Motor neuron (in vitro differentiated cells): ENCODE results near the gene PCID2. TPM values are rescaled to one million over a fixed set of nuclear protein-coding genes. Genes with fewer than 3 reads are reported as not detected.

Experiments used
- ATAC-seq, 8 experiments: fragments of 200-7000 bp; cut with Tn5 transposase; replicated peaks in 6 of 8; 2 replicates each; pipeline ENCODE4 v1.8.0; 2021; ENCODE audit warnings: mild to moderate bottlenecking in 8 of 8, moderate library complexity in 8 of 8
- H3K27ac ChIP-seq, 2 donors: fragments of 250-450 bp; sonication (Bioruptor Pico); 2 replicates each; pipeline ENCODE4 v1.9.0; 2021; ENCODE audit warnings: antibody characterized with exemption in 2 of 2, mild to moderate bottlenecking in 2 of 2, moderate library complexity in 1 of 2
- H3K4me1 ChIP-seq, 2 donors: fragments of 250-450 bp; sonication (Bioruptor Pico); replicated peaks in 1 of 2; 2 replicates each; pipeline ENCODE4 v1.6.1; 2021; ENCODE audit warnings: antibody characterized with exemption in 2 of 2, mild to moderate bottlenecking in 2 of 2, moderate library complexity in 1 of 2
- H3K4me3 ChIP-seq, 5 donors: fragments of 250-450 bp; sonication (Bioruptor Pico); 2 replicates each; pipeline ENCODE4 v1.9.0; 2021; ENCODE audit warnings: antibody characterized with exemption in 5 of 5, mild to moderate bottlenecking in 5 of 5, moderate library complexity in 4 of 5
- WGBS, 10 experiments: fragments of 450-650 bp; shearing (Covaris generic); methylation state at CpG; one replicate each; pipeline ENCODE4 v1.0.0; 2022; 5-methylcytosine and 5-hydroxymethylcytosine counted together
- in situ Hi-C, 9 experiments: fragments of 400-800 bp; cut with MboI; loops; one replicate each; pipeline ENCODE4 v1.15.0; 2021; ENCODE audit warnings: low sequenced_read_pairs in 9 of 9, low pct_unique_long_range_greater_than_20kb in 2 of 9; ENCODE audit not compliant: unreplicated experiment in 9 of 9
- total RNA-seq, 8 experiments: library from RNA; unstranded; fragments of 300-600 nt; gene quantifications; 2 replicates each; pipeline versions ENCODE4 v1.2.3 to v1.2.4, GENCODE V29; 2022

The PCID2 gene
- total RNA-seq, 8 experiments from 2014 or later, result 24.8 to 89.9 (median 36.3) TPM

DNA sequence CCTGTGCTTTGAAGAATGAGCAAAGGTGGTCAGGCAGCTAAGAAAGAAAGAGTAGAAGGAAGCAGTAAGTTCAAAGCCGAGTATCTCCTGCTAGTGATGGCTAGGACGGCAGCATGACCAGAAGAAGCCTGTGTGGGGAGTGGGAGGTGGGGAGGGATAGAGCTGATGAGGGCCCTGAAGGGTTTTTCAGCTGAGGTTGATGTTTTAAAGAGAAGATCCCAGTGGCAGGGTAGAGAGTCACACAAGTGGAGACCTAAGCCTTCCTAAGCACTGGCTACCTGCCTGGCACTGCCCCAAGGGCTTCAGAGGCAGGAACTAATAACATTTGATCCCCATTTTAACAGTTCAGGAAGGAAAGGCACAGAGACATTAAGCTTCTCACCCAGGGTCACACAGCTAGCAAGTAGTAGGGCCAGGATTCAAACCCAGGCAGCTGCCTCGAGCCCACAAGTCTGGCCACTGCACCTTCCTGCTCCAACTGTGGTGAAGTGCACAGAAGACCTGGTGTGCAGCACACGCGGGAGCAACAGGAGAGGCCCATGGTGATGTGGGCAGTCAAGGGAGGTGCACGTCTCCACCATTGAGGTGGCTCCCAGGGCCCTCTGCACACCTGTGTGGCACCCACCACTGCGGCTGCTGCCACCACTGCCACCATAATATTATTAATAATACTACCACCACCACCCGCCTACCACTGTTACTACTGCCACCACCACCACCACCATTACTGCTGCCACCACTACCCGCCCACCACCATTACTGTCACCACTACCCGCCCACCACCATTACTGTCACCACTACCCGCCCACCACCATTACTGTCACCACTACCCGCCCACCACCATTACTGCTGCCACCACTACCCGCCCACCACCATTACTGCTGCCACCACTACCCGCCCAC is 23.1 kb upstream of the PCID2 start:
- 57 to 100% (median 70%) methylated on average over 1 to 7 of the region's 14 CpGs; no CpG with 5 or more reads in 5 of the 10 experiments for WGBS, 10 experiments
- Histone ChIP-seq H3K4me1 (no peaks in the 10 kb centered on the region), H3K27ac (no peak overlapping the region), H3K4me3 (no peak overlapping the region)
- peak in 2 of 8 experiments; percentile 9 to 16 for ATAC-seq
- in situ Hi-C loops, result no loop called here

DNA sequence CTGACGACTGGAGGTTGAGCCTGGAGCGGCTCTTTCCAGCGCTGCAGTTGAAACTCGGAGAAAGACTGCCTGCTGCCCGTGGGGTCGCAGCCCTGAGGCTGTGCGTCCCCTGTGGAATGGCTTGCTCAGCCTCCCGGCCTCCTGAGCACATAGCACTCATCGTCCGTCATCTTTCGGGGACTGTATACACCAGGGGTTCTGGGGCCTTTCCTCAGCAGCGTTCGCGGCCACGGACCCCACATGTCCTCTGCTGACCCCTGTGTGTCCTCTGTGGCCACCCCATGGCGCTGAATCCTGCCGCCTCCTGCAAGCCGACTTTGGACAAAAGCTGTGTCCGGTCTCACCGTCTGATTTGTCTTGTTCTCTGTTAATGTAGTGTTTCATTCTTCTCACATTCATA is 21.3 kb upstream of the PCID2 start:
- in situ Hi-C loops, result no loop called here

DNA sequence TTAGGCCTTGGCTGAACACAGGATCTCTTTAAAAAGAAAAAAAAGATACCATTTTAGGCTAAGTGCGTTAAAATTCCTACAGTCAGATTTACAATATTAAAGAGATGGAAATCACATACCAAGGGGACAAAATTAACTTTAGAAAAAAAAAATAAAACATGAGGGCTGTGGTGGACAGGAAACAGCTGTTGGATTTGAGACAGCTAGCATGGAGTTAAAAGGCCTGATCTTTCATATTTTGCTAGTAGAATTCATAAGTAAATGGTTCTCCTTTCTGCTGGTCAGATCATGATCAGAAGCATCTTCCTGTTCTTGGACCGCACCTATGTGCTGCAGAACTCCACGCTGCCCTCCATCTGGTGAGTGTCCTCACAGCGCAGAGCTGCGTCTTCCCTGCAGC is 20.7 kb upstream of the PCID2 start:
- Histone ChIP-seq H3K4me1 (no peaks in the 10 kb centered on the region), H3K4me3 (no peak overlapping the region), H3K27ac (no peak overlapping the region)
- ATAC-seq, result no peak
- 61 to 100% (median 93%) methylated on average over 1 to 5 of the region's 5 CpGs for WGBS, 10 experiments
- in situ Hi-C loops, result no loop called here

More for the DNA sequence above, 21.3 kb upstream of the PCID2 start:
- no peak for ATAC-seq
- Histone ChIP-seq H3K27ac (no peak overlapping the region), H3K4me3 (no peak overlapping the region), H3K4me1 (no peaks in the 10 kb centered on the region)
- 80 to 100% (median 90%) methylated on average over 1 to 14 of the region's 20 CpGs; no CpG with 5 or more reads in 3 of the 10 experiments for WGBS, 10 experiments

DNA sequence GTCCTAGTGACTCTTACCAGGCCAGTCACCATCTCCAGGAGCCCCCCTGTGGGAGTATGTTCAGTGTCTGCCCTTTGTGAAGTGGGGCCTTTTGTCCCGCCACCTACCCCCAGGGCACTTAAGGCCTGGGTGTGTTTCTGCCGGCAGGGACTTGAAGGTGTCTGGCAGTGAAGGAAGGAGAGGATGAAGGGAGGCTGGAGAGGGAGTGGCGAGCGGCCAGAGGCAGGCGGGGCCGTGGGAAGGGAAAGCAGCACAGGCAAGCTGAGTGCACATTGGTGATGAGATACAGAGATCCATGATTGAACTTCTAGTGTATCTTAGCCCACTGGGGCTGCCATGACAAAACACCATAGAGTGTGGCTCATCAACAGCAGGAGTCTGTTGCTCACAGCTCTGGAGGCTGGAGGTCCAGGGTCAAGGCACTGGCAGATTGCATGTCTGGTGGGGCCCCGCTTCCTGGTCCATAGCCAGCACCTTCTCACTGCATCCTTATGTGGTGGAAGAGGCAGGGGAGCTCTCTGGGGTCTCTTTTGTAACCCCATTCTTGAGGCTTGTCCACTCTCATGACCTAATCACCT is 18.5 kb upstream of the PCID2 start:
- in situ Hi-C loops, result no loop called here
- 40 to 100% (median 85%) methylated on average over 1 to 5 of the region's 7 CpGs; no CpG with 5 or more reads in 4 of the 10 experiments for WGBS, 10 experiments
- no peaks in the 10 kb centered on the region for H3K4me1 ChIP-seq
- peak in 2 of 8 experiments; percentile 22 to 53 for ATAC-seq
- no peak overlapping the region for H3K4me3 ChIP-seq
- H3K27ac ChIP-seq, result no peak overlapping the region

DNA sequence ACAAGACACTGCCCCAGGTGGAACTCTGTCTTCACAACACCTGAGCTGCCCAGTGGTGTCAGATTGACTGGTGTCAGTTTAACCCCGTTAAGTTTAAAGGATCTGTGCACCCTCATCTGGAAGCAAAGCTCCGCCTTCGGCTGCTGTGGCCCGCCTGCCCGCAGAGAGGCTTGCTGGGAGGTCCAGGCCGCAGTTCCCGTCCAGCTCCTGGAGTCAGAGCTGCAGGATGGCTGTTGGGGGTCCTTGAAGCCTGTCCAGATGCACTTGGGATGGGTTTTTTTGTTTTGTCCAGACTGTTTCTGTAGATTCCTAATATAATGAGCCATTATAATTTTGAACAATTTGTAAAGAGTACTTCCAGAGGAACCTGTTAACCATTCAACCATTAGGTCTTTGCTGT is 17.0 kb upstream of the PCID2 start:
- WGBS, 10 experiments, result 0 to 100% (median 89%) methylated on average over 1 to 7 of the region's 7 CpGs; no CpG with 5 or more reads in 2 of the 10 experiments
- H3K4me1 ChIP-seq, result no peaks in the 10 kb centered on the region
- in situ Hi-C loops, result no loop called here
- no peak overlapping the region for H3K4me3 ChIP-seq
- ATAC-seq, result no peak
- no peak overlapping the region for H3K27ac ChIP-seq

DNA sequence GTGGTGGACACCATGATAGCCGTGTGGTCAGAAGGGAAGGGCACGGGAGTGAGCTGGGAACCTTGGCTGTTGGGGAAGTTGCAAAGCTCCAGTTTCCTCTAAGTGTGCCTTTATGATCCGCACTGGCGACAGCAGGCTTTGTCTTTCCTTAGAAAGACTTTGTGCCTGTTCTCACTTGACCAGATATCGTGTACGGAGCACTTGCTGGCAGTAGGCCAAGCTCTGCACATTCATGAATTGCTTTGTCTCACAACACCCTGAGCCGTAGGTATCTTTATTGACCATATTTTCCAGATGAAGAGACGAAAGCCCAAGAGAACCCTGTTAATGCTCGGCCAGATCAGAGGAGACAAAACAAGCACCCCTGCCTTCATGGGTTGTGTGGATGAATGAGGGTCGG is 16.0 kb upstream of the PCID2 start:
- no peak overlapping the region for H3K27ac ChIP-seq
- in situ Hi-C loops, result no loop called here
- H3K4me1 ChIP-seq, result no peaks in the 10 kb centered on the region
- 69 to 100% (median 93%) methylated on average over 1 to 7 of the region's 10 CpGs; no CpG with 5 or more reads in 1 of the 10 experiments for WGBS, 10 experiments
- H3K4me3 ChIP-seq, result no peak overlapping the region
- peak in 3 of 8 experiments; percentile 22 to 23 (median 22) for ATAC-seq

DNA sequence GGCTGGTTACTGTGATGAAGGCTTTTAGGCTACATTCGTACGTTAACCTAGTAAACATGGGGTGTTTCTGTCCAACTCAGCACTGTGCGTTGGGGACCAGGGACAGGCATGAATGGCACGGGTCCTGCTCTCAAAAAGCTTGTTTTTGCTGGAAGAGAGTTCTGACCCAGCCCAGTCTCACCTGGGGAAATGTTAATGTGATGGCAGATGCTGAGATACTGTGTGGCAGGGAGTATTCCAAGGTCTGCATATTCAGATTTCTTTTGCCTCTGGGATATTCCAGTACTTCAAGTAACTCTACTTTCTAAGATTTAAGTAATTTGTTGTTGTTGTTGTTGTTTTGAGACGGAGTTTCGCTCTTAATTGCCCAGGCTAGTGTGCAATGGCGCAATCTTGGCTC is 14.6 kb upstream of the PCID2 start:
- WGBS, 10 experiments, result 19 to 100% (median 85%) methylated on average over 1 to 5 of the region's 7 CpGs; no CpG with 5 or more reads in 3 of the 10 experiments
- in situ Hi-C loops, result no loop called here
- H3K27ac ChIP-seq, result no peak overlapping the region

DNA sequence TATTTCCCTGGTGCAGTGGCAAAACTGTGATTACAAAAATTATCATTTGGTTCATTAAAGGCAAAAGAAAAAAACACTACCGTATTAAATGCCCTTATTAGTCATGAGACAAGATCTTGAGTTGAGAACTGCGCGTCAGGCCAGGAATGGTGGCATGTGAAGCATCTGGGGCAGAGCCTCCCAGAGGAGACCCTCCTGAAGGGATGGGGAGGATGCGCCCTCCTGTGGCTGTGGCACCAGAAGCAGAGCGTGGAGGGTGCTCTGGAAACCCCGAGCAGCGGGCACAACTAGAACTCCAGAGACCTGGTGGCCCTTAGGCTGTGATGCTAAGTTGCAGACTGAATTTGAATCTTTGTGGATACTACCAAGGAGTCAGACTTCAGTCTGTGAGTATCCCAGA is 12.4 kb upstream of the PCID2 start:
- Histone ChIP-seq H3K4me1 (peaks cover 12% of the 10 kb centered on the region in 2 donors), H3K27ac (no peak overlapping the region), H3K4me3 (no peak overlapping the region)
- WGBS, 10 experiments, result 70 to 100% (median 93%) methylated on average over 1 to 6 of the region's 7 CpGs; no CpG with 5 or more reads in 1 of the 10 experiments
- no peak for ATAC-seq
- in situ Hi-C loops, result no loop called here

More for the DNA sequence above, 14.6 kb upstream of the PCID2 start:
- H3K4me3 ChIP-seq, result no peak overlapping the region
- peak in 3 of 8 experiments; percentile 82 to 94 (median 84) for ATAC-seq
- H3K4me1 ChIP-seq, result no peaks in the 10 kb centered on the region

DNA sequence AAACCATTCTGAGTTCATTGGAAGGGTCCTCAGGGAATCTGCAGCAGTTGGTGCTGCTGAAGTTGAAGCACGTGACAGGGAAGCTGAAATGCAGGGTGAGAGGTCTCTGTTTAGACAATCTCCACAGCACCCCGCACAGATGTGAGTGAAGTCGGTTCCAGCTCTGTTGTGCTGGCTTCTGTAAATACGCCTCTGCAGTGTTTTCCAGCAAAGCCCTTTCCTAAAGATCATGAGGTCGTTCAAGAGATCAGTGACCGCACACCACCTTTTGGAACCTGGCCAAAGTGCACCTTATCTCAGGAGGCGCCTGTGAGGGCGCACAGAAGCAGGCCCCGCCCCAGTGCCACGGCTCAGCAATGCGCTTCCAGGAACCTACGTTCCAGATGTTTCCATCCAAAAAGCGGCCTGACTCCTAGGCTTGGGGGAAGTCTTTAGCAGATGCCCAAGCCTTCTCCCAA is 11.7 kb upstream of the PCID2 start:
- in situ Hi-C loops, result no loop called here
- WGBS, 10 experiments, result 80 to 100% (median 91%) methylated on average over 1 to 13 of the region's 13 CpGs; no CpG with 5 or more reads in 6 of the 10 experiments
- peaks cover 14 to 15% of the 10 kb centered on the region in 2 donors for H3K4me1 ChIP-seq
- no peak for ATAC-seq
- no peak overlapping the region for H3K4me3 ChIP-seq
- no peak overlapping the region for H3K27ac ChIP-seq

DNA sequence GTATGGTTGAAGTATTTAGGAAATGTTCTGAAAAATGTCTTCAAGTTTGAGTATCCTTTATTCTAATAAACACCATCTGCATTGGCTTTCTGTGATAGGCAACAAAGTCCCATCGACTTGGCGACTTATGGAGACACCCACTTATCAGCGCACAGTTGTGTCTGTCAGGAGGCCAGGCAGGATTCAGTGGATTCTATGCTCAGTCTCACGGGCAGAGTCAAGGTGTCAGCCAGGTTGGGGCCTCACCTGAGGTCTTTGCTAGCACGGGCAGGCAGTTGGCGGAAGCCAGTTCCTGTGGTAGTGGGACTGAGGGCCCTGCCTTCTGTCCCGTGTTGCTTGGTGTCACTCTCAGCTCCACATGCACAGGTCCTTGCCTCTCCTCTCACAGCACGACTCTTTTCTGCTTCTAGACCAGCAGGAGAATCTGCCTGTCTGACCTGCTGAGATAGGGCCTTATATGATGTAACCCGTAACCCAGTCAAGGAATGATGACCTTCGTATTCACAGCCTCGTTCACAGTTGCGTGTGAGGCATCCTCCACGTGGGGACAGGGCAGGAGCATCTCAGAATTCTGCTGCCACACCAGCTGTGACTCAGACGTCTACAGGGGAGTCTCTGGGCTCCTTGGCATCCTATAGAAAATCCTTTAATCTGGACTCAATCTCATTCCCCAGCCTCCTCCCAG is 10.9 kb upstream of the PCID2 start:
- no peak for ATAC-seq
- WGBS, 10 experiments, result 43 to 100% (median 89%) methylated on average over 1 to 13 of the region's 14 CpGs; no CpG with 5 or more reads in 1 of the 10 experiments
- Histone ChIP-seq H3K4me1 (peaks cover 14 to 15% of the 10 kb centered on the region in 2 donors), H3K27ac (no peak overlapping the region), H3K4me3 (no peak overlapping the region)
- in situ Hi-C loops, result no loop called here

DNA sequence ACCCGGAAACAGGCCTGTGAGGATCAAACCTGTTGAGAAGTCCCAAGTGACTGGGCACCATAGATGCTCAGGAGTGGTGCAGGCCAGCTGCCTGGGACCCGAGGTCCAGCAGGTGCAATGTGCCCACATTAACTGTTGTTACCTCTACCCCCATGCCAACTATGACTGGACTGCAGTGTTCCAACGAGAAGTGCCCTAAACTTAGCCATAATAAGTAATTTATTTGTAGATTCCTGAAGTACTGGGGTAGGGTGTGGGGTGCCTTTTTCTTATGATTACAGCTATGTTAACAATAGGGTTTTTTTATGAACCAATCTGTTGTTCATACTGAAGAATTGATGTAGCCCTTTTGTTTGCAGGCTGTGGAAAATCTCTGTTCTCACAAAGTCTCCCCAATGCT is 10.1 kb upstream of the PCID2 start:
- in situ Hi-C loops, result no loop called here
- WGBS, 10 experiments, result 80 to 100% (median 100%) methylated on average over 1 to 3 of the region's 3 CpGs; no CpG with 5 or more reads in 5 of the 10 experiments
- Histone ChIP-seq H3K27ac (no peak overlapping the region), H3K4me1 (peaks cover 14 to 15% of the 10 kb centered on the region in 2 donors), H3K4me3 (no peak overlapping the region)
- ATAC-seq, result no peak

DNA sequence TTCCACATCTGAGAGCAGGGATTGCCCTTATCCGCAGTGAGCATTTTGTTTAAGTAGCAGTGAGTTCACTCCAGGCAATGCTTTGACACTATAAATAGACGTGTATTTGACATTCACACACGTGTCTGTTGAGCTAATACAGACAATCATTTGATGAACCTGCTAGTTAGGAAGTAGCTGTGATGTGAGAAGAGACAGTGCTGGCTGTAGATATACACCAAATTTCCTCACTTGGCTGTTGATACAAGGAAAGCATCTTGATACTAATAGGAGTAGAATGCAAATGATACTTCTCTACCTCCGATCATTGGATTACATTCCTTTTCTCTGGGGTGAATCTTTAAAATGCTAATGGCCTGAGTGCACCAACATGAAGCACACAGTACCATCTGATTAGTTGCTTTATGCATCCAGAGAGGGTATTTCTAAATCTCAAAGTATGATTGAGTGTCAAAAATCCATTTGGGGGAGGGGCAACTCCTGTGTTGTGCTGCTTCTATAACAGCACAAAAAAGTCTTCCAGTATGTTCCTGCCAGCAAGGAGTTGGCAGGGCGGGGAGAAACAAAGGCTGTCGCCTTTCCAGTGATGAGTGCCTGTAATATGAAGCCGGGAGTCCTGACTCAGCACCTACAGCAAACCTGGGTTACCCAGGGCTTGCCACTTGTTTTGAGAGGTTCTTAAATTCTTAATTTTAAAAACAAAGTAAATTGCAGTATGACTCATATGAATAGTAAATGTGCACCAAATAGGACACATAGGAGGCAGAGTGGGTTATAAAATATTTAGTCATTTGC is 8.0 kb upstream of the PCID2 start:
- WGBS, 10 experiments, result 0 to 57% (median 14%) methylated on average over 1 to 7 of the region's 7 CpGs
- in situ Hi-C loops, result no loop called here
- H3K4me1 ChIP-seq, result peaks cover 14 to 15% of the 10 kb centered on the region in 2 donors
- no peak overlapping the region for H3K4me3 ChIP-seq
- H3K27ac ChIP-seq, result peak overlapping the region in 1 of 2 donors; percentile 56
- ATAC-seq, result peak; percentile 75 to 84 (median 82)
